CD14-positive monocyte (primary cell): Measurements from ENCODE around the gene BHLHA9. TPM values are rescaled to one million over a fixed set of nuclear protein-coding genes. Genes with fewer than 3 reads are reported as not detected.

Experiments
- DNase-seq, 3 donors: peaks; one replicate each; pipeline ENCODE4 v3.0.0-alpha.2; 2011 to 2022
- H2AFZ ChIP-seq: 2 replicates; pipeline ENCODE4 v1.6.0; 2012; ENCODE audit warnings: mild to moderate bottlenecking, low read depth, low read length, inconsistent platforms; ENCODE audit not compliant: insufficient read depth, poor library complexity, severe bottlenecking
- H3K27ac ChIP-seq, 2 donors: 1 replicate in 1 of 2; 2 replicates in 1 of 2; pipeline ENCODE4 v1.5.1; 2012 to 2013; ENCODE audit warnings: low read length in 2 of 2, control low read depth in 1 of 2, inconsistent platforms in 1 of 2, low read depth in 1 of 2, mild to moderate bottlenecking in 1 of 2
- H3K27me3 ChIP-seq, 2 donors: one replicate each; pipeline versions ENCODE4 v1.6.0 to v1.6.1; 2011 to 2013; ENCODE audit warnings: low read length in 2 of 2; ENCODE audit not compliant: control insufficient read depth in 2 of 2, insufficient read depth in 2 of 2
- H3K36me3 ChIP-seq, 2 donors: replicated peaks in 1 of 2; 1 replicate in 1 of 2; 2 replicates in 1 of 2; pipeline versions ENCODE4 v1.5.1 to v1.6.1; 2012 to 2013; ENCODE audit warnings: low read length in 2 of 2, control low read depth in 1 of 2, inconsistent platforms in 1 of 2, mild to moderate bottlenecking in 1 of 2; ENCODE audit not compliant: insufficient read depth in 2 of 2, control insufficient read depth in 1 of 2
- H3K4me1 ChIP-seq, 2 donors: 1 replicate in 1 of 2; 2 replicates in 1 of 2; pipeline versions ENCODE4 v1.5.1 to v1.6.1; 2012 to 2013; ENCODE audit warnings: low read length in 2 of 2, control low read depth in 1 of 2, inconsistent platforms in 1 of 2, mild to moderate bottlenecking in 1 of 2, moderate library complexity in 1 of 2; ENCODE audit not compliant: insufficient read depth in 2 of 2, control insufficient read depth in 1 of 2
- H3K4me2 ChIP-seq: replicated peaks from 2 replicates; pipeline ENCODE3; 2012; ENCODE audit warnings: low read length, moderate library complexity, mild to moderate bottlenecking; ENCODE audit not compliant: poor library complexity, severe bottlenecking; ENCODE audit errors: extremely low read depth
- H3K4me3 ChIP-seq, 3 experiments: fragments of 200-600 bp in 1 of 3; sonication (generic) in 1 of 3; replicated peaks in 1 of 3; 1 replicate in 2 of 3; 2 replicates in 1 of 3; pipeline ENCODE4 v1.5.1; 2011 to 2013; ENCODE audit warnings: low read length in 3 of 3, mild to moderate bottlenecking in 3 of 3, control low read depth in 2 of 3, low read depth in 2 of 3, inconsistent platforms in 1 of 3, moderate library complexity in 1 of 3
- H3K79me2 ChIP-seq: 2 replicates; pipeline ENCODE4 v1.6.0; 2012; ENCODE audit warnings: mild to moderate bottlenecking, control low read depth, inconsistent platforms, low read length, moderate library complexity; ENCODE audit not compliant: insufficient read depth
- H3K9ac ChIP-seq: 2 replicates; pipeline ENCODE4 v1.6.0; 2017; ENCODE audit warnings: low read length, mild to moderate bottlenecking; ENCODE audit not compliant: insufficient read depth, poor library complexity, severe bottlenecking
- H3K9me3 ChIP-seq, 2 donors: replicated peaks in 1 of 2; 1 replicate in 1 of 2; 2 replicates in 1 of 2; pipeline versions ENCODE4 v1.5.1 to v1.6.1; 2012 to 2013; ENCODE audit warnings: low read length in 2 of 2, control low read depth in 1 of 2; ENCODE audit not compliant: control insufficient read depth in 1 of 2, insufficient read depth in 1 of 2
- H4K20me1 ChIP-seq: 2 replicates; pipeline ENCODE4 v1.6.0; 2012; ENCODE audit warnings: mild to moderate bottlenecking, low read length, control low read depth, moderate library complexity; ENCODE audit not compliant: insufficient read depth
- H3K27ac Mint-ChIP-seq, 7 donors: one replicate each; pipeline ENCODE4 v1.8.0; 2020; ENCODE audit warnings: mild to moderate bottlenecking in 7 of 7, mixed read lengths in 7 of 7, moderate library complexity in 6 of 7, inconsistent platforms in 2 of 7
- H3K27me3 Mint-ChIP-seq, 3 donors: one replicate each; pipeline ENCODE4 v1.8.0; 2021 to 2022; ENCODE audit warnings: low read depth in 3 of 3, mild to moderate bottlenecking in 3 of 3, mixed read lengths in 3 of 3, moderate library complexity in 3 of 3, inconsistent platforms in 1 of 3
- H3K36me3 Mint-ChIP-seq, 2 donors: one replicate each; pipeline ENCODE4 v1.8.0; 2020; ENCODE audit warnings: mixed read lengths in 2 of 2, inconsistent platforms in 1 of 2, mild to moderate bottlenecking in 1 of 2
- H3K4me1 Mint-ChIP-seq: one replicate; pipeline ENCODE4 v1.8.0; 2020; ENCODE audit warnings: mild to moderate bottlenecking, mixed read lengths
- H3K4me3 Mint-ChIP-seq, 2 donors: one replicate each; pipeline ENCODE4 v1.8.0; 2020; ENCODE audit warnings: mild to moderate bottlenecking in 2 of 2, mixed read lengths in 2 of 2, moderate library complexity in 1 of 2
- H3K9me3 Mint-ChIP-seq, 7 donors: one replicate each; pipeline ENCODE4 v1.8.0; 2020 to 2022; ENCODE audit warnings: mixed read lengths in 7 of 7, mild to moderate bottlenecking in 6 of 7, moderate library complexity in 6 of 7, inconsistent platforms in 2 of 7
- WGBS: methylation state at CpG from one replicate; pipeline ENCODE4 v1.1.5; 2013; ENCODE audit warnings: missing lambda C conversion rate; ENCODE audit not compliant: insufficient coverage; 5-methylcytosine and 5-hydroxymethylcytosine counted together
- intact Hi-C, 2 donors: fragments of 100-400 bp; cut with micrococcal nuclease; formaldehyde crosslinking; loops; one replicate each; pipeline versions ENCODE4 v1.15.0 to v1.15.1; 2023
- polyA plus RNA-seq, 3 donors: library from polyadenylated mRNA; depleted of rRNA in 1 of 3; unstranded in 2 of 3; stranded (reverse) in 1 of 3; fragments of 300-500 nt in 2 of 3; fragments of >200 nt in 1 of 3; fragmentation: Illumina TruSeq in 2 of 3; gene quantifications; 1 replicate in 2 of 3; 2 replicates in 1 of 3; pipeline ENCODE4 v1.2.3, GENCODE V29; 2012 to 2021
- TF ChIP-seq, protein P1 (sequence below): fragments of 200-600 bp; IDR thresholded peaks from one replicate; pipeline ENCODE4 v1.8.0; 2022; ENCODE audit warnings: antibody characterized with exemption, mild to moderate bottlenecking

BHLHA9 gene
- polyA plus RNA-seq, 3 donors: not detected

DNA sequence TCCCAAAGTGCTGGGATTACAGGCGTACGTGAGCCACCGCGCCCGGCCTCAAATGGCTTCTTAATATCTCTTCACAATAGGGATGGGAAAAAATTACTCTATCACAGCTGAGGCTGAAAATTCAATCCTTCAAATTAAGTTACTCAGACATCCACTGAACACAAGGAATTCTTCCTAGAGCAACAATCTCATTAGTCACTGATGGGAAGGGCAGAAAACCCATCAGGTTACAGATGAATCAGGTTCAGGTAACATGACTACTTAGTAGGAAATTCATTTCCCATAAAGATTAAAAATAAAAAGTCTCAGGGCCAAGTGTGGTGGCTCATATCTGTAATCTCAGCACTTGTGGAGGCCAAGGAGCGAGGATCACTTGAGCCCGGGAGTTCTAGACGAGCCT, 47.9 kb upstream of the BHLHA9 start:
- Mint-ChIP-seq H3K4me3 (no peak overlapping the region), H3K9me3 (peaks cover 0 to 3% (median 0%) of the 10 kb centered on the region in 7 donors), H3K27me3 (no peaks in the 10 kb centered on the region), H3K27ac (no peak overlapping the region), H3K36me3 (peaks cover 32 to 59% of the 10 kb centered on the region in 2 donors), H3K4me1 (peaks cover 37% of the 10 kb centered on the region)
- no peak for DNase-seq
- Histone ChIP-seq H3K27me3 (no peaks in the 10 kb centered on the region), H3K36me3 (peaks cover 5 to 26% of the 10 kb centered on the region in 2 donors), H3K9me3 (no peaks in the 10 kb centered on the region), H3K79me2 (peaks cover 99% of the 10 kb centered on the region), H3K4me1 (peaks cover 11 to 16% of the 10 kb centered on the region in 2 donors), H2AFZ (no peak overlapping the region), H3K27ac (no peak overlapping the region), H3K4me2 (no peak overlapping the region), H4K20me1 (peaks cover 98% of the 10 kb centered on the region), H3K4me3 (no peak overlapping the region), H3K9ac (no peak overlapping the region)
- TF ChIP-seq, protein P1, sequence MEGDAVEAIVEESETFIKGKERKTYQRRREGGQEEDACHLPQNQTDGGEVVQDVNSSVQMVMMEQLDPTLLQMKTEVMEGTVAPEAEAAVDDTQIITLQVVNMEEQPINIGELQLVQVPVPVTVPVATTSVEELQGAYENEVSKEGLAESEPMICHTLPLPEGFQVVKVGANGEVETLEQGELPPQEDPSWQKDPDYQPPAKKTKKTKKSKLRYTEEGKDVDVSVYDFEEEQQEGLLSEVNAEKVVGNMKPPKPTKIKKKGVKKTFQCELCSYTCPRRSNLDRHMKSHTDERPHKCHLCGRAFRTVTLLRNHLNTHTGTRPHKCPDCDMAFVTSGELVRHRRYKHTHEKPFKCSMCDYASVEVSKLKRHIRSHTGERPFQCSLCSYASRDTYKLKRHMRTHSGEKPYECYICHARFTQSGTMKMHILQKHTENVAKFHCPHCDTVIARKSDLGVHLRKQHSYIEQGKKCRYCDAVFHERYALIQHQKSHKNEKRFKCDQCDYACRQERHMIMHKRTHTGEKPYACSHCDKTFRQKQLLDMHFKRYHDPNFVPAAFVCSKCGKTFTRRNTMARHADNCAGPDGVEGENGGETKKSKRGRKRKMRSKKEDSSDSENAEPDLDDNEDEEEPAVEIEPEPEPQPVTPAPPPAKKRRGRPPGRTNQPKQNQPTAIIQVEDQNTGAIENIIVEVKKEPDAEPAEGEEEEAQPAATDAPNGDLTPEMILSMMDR: no peak
- WGBS: 100% methylated on average over 3 of the region's 8 CpGs
- intact Hi-C loops: no loop called here

DNA sequence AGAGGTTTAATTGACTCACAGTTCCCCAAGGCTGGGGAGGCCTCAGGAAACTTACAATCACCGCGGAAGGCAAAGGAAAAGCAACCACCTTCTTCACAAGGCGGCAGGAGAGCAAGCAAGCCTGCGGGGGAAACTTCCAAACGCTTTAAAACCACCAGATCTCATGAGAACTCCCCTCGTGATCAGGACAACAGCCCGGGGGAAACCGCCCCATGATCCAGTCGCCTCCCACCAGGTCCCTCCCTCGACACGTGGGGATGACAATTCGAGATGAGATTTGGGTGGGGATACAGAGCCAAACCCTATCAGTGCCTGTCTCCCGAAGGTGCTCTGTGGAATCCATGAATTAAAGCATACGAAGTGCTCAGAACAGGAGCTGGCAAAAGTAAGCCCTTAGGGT, 46.6 kb upstream of the BHLHA9 start:
- Mint-ChIP-seq H3K27me3 (peaks cover 0 to 4% (median 0%) of the 10 kb centered on the region in 3 donors), H3K9me3 (peaks cover 0 to 4% (median 0%) of the 10 kb centered on the region in 7 donors), H3K4me1 (peaks cover 45% of the 10 kb centered on the region), H3K27ac (peak overlapping the region in 1 of 7 donors; percentile 16), H3K4me3 (no peak overlapping the region), H3K36me3 (peaks cover 39 to 69% of the 10 kb centered on the region in 2 donors)
- WGBS: 93% methylated on average over 7 of the region's 14 CpGs
- intact Hi-C loops: no loop called here
- H3K27me3 ChIP-seq: no peaks in the 10 kb centered on the region
- no peak overlapping the region for H3K4me2 ChIP-seq
- peaks cover 97% of the 10 kb centered on the region for H4K20me1 ChIP-seq
- DNase-seq: no peak
- no peak overlapping the region for H3K4me3 ChIP-seq
- H2AFZ ChIP-seq: no peak overlapping the region
- H3K79me2 ChIP-seq: peaks cover 100% of the 10 kb centered on the region
- TF ChIP-seq, protein P1: no peak
- no peak overlapping the region for H3K9ac ChIP-seq
- H3K36me3 ChIP-seq: peaks cover 5 to 26% of the 10 kb centered on the region in 2 donors
- H3K27ac ChIP-seq: no peak overlapping the region
- no peaks in the 10 kb centered on the region for H3K9me3 ChIP-seq
- peaks cover 21 to 26% of the 10 kb centered on the region in 2 donors for H3K4me1 ChIP-seq
